PC-9 (cell line): ENCODE results near the gene KCTD16. TPM values are rescaled to one million over a fixed set of nuclear protein-coding genes. Genes with fewer than 3 reads are reported as not detected.

ENCODE experiments used
- BruUV-seq: library from RNA; stranded (reverse); fragments of 400-500 nt; replicated peaks from 2 replicates; lab custom pipeline; 2021; lab: Mats Ljungman, UMichigan
- CTCF ChIA-PET: fragments of 300-600 bp; sonication (Branson Sonifier 250); formaldehyde crosslinking; loops from one replicate; lab custom pipeline; 2022; ENCODE audit warnings: antibody characterized with exemption; lab: Charles Lee
- POLR2A ChIA-PET: fragments of 300-600 bp; sonication (Branson Sonifier 250); formaldehyde crosslinking; loops from one replicate; lab custom pipeline; 2022; ENCODE audit warnings: antibody characterized with exemption; ENCODE audit not compliant: unreplicated experiment; lab: Charles Lee
- DNase-seq, 2 experiments: peaks; one replicate each; pipeline versions ENCODE4 v3.0.0 to v3.0.0-alpha.2; 2015 to 2022; ENCODE audit warnings: mixed read lengths in 1 of 2
- H2AFZ ChIP-seq: fragments of 200-600 bp; sonication (generic); 2 replicates; pipeline ENCODE4 v1.8.1; 2017; ENCODE audit warnings: antibody characterized with exemption
- H3F3A ChIP-seq: fragments of 200-600 bp; sonication (generic); 2 replicates; pipeline ENCODE4 v1.8.1; 2017; ENCODE audit warnings: antibody characterized with exemption, mild to moderate bottlenecking, low read depth; ENCODE audit not compliant: insufficient read depth
- H3K27ac ChIP-seq: fragments of 200-600 bp; sonication (generic); 2 replicates; pipeline ENCODE4 v1.6.1; 2016; ENCODE audit warnings: mixed run types
- H3K27me3 ChIP-seq: fragments of 200-600 bp; sonication (generic); 2 replicates; pipeline ENCODE4 v1.6.1; 2016; ENCODE audit warnings: low read depth, mixed run types; ENCODE audit not compliant: insufficient read depth
- H3K36me3 ChIP-seq: fragments of 200-600 bp; sonication (generic); 2 replicates; pipeline ENCODE4 v1.6.1; 2016; ENCODE audit warnings: low read depth, mixed run types
- H3K4me1 ChIP-seq: fragments of 200-600 bp; sonication (generic); replicated peaks from 2 replicates; pipeline ENCODE4 v1.6.1; 2016; ENCODE audit warnings: mixed run types; ENCODE audit not compliant: insufficient read depth
- H3K4me2 ChIP-seq: fragments of 200-600 bp; sonication (generic); 2 replicates; pipeline ENCODE4 v1.6.1; 2017; ENCODE audit warnings: mixed run types
- H3K4me3 ChIP-seq: fragments of 200-600 bp; sonication (generic); 2 replicates; pipeline ENCODE4 v1.6.1; 2016; ENCODE audit warnings: mixed run types
- H3K79me2 ChIP-seq: fragments of 200-600 bp; sonication (generic); 2 replicates; pipeline ENCODE4 v1.6.1; 2017; ENCODE audit warnings: low read depth, mixed run types
- H3K9me2 ChIP-seq: fragments of 200-600 bp; sonication (generic); 2 replicates; pipeline ENCODE4 v1.8.1; 2017; ENCODE audit warnings: mild to moderate bottlenecking; ENCODE audit not compliant: insufficient read depth
- H3K9me3 ChIP-seq: fragments of 200-600 bp; sonication (generic); 2 replicates; pipeline ENCODE4 v1.8.1; 2016; ENCODE audit warnings: low read depth; ENCODE audit not compliant: insufficient read depth
- H4K20me1 ChIP-seq: fragments of 200-600 bp; sonication (generic); 2 replicates; pipeline ENCODE4 v1.8.1; 2017; ENCODE audit not compliant: insufficient read depth
- CTCF ChIP-seq: fragments of 200-600 bp; sonication (generic); conservative IDR thresholded peaks from 2 replicates; pipeline ENCODE4 v1.6.1; 2017; ENCODE audit warnings: mixed run types, antibody characterized with exemption, mild to moderate bottlenecking, moderate library complexity
- EZH2 ChIP-seq: fragments of 200-600 bp; sonication (generic); IDR thresholded peaks from 2 replicates; pipeline ENCODE4 v1.8.0; 2017; ENCODE audit warnings: antibody characterized with exemption, low read depth
- intact Hi-C: fragments of 100-400 bp; cut with micrococcal nuclease; formaldehyde crosslinking; loops from one replicate; pipeline ENCODE4 v1.10.0; 2022; ENCODE audit not compliant: unreplicated experiment
- total RNA-seq: library from RNA; stranded (reverse); gene quantifications from 2 replicates; pipeline ENCODE4 v1.2.3, GENCODE V29; 2021

Gene KCTD16
- total RNA-seq, 1 experiment from 2014 or later = 0.33 TPM

DNA sequence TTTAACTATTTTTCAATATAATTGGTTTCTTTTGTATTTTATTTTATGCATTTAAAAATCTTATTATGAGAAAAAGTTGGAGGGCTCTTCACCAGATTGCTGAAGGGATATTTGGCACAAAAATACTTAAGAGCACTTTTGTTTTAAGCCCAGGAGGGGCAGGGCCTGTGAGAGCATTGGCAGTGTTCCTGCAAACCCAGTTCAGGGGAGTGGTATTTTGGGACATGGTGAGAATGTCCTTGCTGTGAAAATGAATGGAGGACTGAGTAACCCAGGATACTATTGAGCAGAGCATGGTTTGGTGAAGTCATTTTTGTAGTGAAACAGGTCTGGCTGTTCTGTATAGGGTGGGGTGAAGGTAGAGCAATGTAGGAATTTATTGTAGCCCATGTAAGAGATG lies 121.4 kb downstream of the KCTD16 start:
- CTCF ChIA-PET = no interaction called here
- Histone ChIP-seq H3K4me2 (no peak overlapping the region), H3F3A (no peaks in the 10 kb centered on the region), H3K36me3 (no peaks in the 10 kb centered on the region), H3K27ac (no peak overlapping the region), H3K9me3 (no peaks in the 10 kb centered on the region), H3K4me1 (no peaks in the 10 kb centered on the region), H3K27me3 (peaks cover 2% of the 10 kb centered on the region; the same call in 1 of the 2 replicates), H2AFZ (no peak overlapping the region), H3K79me2 (no peaks in the 10 kb centered on the region), H3K4me3 (no peak overlapping the region), H4K20me1 (no peaks in the 10 kb centered on the region), H3K9me2 (no peaks in the 10 kb centered on the region)
- no peak for DNase-seq
- no peak for TF ChIP-seq EZH2
- TF ChIP-seq CTCF = no peak
- POLR2A ChIA-PET = no interaction called here
- BruUV-seq = no TSS peak
- intact Hi-C loops = loop anchor here (10.0 kb wide), 1 partner anchor 57 kb away; no protein-coding TSS in a partner anchor

- H3K9me3 ChIP-seq = no peaks in the 10 kb centered on the region
- TF ChIP-seq EZH2 (no peak), CTCF (no peak)
- no peaks in the 10 kb centered on the region for H3K4me1 ChIP-seq
- H3K27ac ChIP-seq = no peak overlapping the region
- no peaks in the 10 kb centered on the region for H3K9me2 ChIP-seq
- no peak overlapping the region for H2AFZ ChIP-seq
- no peak overlapping the region for H3K4me2 ChIP-seq
- BruUV-seq = no TSS peak
- no peaks in the 10 kb centered on the region for H3K36me3 ChIP-seq
- no peaks in the 10 kb centered on the region; the same call in 1 of the 2 replicates for H4K20me1 ChIP-seq
- POLR2A ChIA-PET = no interaction called here
- intact Hi-C loops = loop anchor here (10.0 kb wide), 1 partner anchor 60 kb away; no protein-coding TSS in a partner anchor
- H3K79me2 ChIP-seq = no peaks in the 10 kb centered on the region
- no peak for DNase-seq
- no peak overlapping the region for H3K4me3 ChIP-seq
- H3F3A ChIP-seq = no peaks in the 10 kb centered on the region
- peaks cover 21% of the 10 kb centered on the region for H3K27me3 ChIP-seq
- CTCF ChIA-PET = no interaction called here
Measured at GRCh38 chr5:144295284-144295683, 124.6 kb downstream of the KCTD16 start.

DNA sequence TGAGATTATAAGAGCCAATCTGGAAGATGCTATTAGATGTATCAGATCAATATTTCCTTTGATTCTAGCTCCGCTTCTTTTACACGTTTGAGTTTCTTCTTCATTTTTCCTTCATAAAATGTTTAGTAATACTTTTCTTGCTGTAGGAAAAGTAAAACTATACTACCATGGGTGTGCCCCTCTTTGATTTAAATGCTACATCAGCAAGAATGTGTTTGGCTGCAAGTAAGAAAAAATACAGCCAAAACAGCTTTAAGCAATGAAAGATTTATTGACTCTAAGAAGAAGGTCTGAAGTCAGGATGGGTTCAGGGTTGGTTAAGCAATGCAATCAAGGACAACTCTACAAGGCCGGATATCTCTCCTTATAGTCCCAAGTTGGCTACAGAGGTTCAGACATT lies 126.4 kb downstream of the KCTD16 start:
- Histone ChIP-seq H3K9me3 (no peaks in the 10 kb centered on the region), H3K9me2 (no peaks in the 10 kb centered on the region), H2AFZ (no peak overlapping the region), H3K4me2 (no peak overlapping the region), H3K36me3 (no peaks in the 10 kb centered on the region), H3K79me2 (no peaks in the 10 kb centered on the region), H3K27ac (no peak overlapping the region), H3K4me3 (no peak overlapping the region), H3K4me1 (no peaks in the 10 kb centered on the region), H4K20me1 (no peaks in the 10 kb centered on the region; the same call in 1 of the 2 replicates), H3F3A (no peaks in the 10 kb centered on the region), H3K27me3 (peaks cover 27% of the 10 kb centered on the region)
- intact Hi-C loops = loop anchor here (10.0 kb wide), 1 partner anchor 62 kb away; no protein-coding TSS in a partner anchor
- TF ChIP-seq EZH2 = no peak
- TF ChIP-seq CTCF = no peak
- BruUV-seq = no TSS peak
- ChIA-PET POLR2A (no interaction called here), CTCF (no interaction called here)
- no peak for DNase-seq
